ENCODE measurements around the gene CAMTA2. TPM values are rescaled to one million over a fixed set of nuclear protein-coding genes. Genes with fewer than 3 reads are reported as not detected.
A peak's percentile ranks its signal among the peaks of the same experiment; 100 is the strongest.

The CAMTA2 gene
- total RNA-seq, 4 donors from 2014 or later: 15.3 to 46.2 (median 22.5) TPM

DNA sequence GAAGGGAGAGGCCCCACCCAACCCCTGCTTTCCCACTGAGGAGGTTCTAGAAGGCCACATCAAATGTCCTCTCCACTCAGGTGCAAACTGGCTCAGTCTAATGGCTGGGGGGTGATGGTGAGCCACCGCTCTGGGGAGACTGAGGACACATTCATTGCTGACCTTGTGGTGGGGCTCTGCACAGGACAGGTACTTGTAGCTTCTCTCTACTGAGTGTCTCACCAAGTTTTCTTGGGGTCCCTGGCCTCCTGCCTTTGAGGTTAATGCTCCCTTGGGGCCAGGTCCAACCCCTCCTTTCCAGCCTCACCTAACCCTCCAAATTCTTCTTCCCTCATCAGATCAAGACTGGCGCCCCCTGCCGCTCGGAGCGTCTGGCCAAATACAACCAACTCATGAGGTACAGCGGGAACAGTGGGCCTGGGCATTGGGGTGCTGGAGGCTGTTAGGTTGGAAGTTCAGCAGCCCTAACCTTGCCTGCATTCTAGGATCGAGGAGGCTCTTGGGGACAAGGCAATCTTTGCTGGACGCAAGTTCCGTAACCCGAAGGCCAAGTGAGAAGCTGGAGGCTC, 30.9 kb downstream of the CAMTA2 start:
- Histone ChIP-seq H3K4me1 (no peaks in the 10 kb centered on the region), H3K36me3 (peaks cover 0 to 49% (median 0%) of the 10 kb centered on the region in 3 donors), H3K27me3 (no peaks in the 10 kb centered on the region), H3K27ac (no peak overlapping the region), H3K4me3 (no peak overlapping the region), H3K9me3 (no peaks in the 10 kb centered on the region)
- TF ChIP-seq EP300 (IDR thresholded peaks at IDR 0.05): no peak
- TF ChIP-seq, protein P1, sequence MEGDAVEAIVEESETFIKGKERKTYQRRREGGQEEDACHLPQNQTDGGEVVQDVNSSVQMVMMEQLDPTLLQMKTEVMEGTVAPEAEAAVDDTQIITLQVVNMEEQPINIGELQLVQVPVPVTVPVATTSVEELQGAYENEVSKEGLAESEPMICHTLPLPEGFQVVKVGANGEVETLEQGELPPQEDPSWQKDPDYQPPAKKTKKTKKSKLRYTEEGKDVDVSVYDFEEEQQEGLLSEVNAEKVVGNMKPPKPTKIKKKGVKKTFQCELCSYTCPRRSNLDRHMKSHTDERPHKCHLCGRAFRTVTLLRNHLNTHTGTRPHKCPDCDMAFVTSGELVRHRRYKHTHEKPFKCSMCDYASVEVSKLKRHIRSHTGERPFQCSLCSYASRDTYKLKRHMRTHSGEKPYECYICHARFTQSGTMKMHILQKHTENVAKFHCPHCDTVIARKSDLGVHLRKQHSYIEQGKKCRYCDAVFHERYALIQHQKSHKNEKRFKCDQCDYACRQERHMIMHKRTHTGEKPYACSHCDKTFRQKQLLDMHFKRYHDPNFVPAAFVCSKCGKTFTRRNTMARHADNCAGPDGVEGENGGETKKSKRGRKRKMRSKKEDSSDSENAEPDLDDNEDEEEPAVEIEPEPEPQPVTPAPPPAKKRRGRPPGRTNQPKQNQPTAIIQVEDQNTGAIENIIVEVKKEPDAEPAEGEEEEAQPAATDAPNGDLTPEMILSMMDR (IDR thresholded peaks at IDR 0.05): peak in 1 of 5 experiments; percentile 4
- WGBS, 2 donors: 79 to 82% methylated on average over 10 of the region's 10 CpGs
- no peak for DNase-seq (ENCODE audit: low spot score in 2 of 2)

DNA sequence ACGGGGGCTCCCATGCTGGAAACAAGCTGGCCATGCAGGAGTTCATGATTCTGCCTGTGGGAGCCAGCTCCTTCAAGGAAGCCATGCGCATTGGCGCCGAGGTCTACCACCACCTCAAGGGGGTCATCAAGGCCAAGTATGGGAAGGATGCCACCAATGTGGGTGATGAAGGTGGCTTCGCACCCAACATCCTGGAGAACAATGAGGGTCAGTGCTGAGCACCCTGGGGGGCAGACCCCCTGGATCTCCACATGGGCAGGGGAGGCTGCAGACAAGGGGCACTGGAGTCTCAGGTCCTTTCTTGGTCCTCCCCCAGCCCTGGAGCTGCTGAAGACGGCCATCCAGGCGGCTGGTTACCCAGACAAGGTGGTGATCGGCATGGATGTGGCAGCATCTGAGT, 32.4 kb downstream of the CAMTA2 start:
- Histone ChIP-seq H3K27ac (no peak overlapping the region), H3K4me3 (no peak overlapping the region), H3K36me3 (peaks cover 0 to 35% (median 0%) of the 10 kb centered on the region in 3 donors), H3K4me1 (peaks cover 0 to 13% (median 9%) of the 10 kb centered on the region in 4 donors), H3K9me3 (no peaks in the 10 kb centered on the region), H3K27me3 (no peaks in the 10 kb centered on the region)
- DNase-seq (ENCODE audit: low spot score in 2 of 2): no peak
- TF ChIP-seq, protein P1 (IDR thresholded peaks at IDR 0.05): no peak
- no peak for TF ChIP-seq POLR2A (IDR thresholded peaks at IDR 0.05)
- TF ChIP-seq EP300 (IDR thresholded peaks at IDR 0.05): no peak
- WGBS, 2 donors: 94% methylated on average over 8 of the region's 8 CpGs

- Histone ChIP-seq H3K27ac (no peak overlapping the region), H3K4me3 (no peak overlapping the region), H3K27me3 (no peaks in the 10 kb centered on the region), H3K9me3 (no peaks in the 10 kb centered on the region), H3K36me3 (peaks cover 0 to 19% (median 0%) of the 10 kb centered on the region in 3 donors), H3K4me1 (peaks cover 0 to 22% (median 11%) of the 10 kb centered on the region in 4 donors)
- no peak for DNase-seq (ENCODE audit: low spot score in 2 of 2)
- no peak for TF ChIP-seq POLR2A (IDR thresholded peaks at IDR 0.05)
- TF ChIP-seq EP300 (IDR thresholded peaks at IDR 0.05): no peak
- TF ChIP-seq, protein P1 (IDR thresholded peaks at IDR 0.05): no peak
- 76 to 77% methylated on average over 13 to 14 of the region's 14 CpGs for WGBS, 2 donors
Observed at GRCh38 chr17:4953451-4953961, 34.0 kb downstream of the CAMTA2 start.

GRCh38 chr17:4951486-4951885, 36.0 kb downstream of the CAMTA2 start:
- 80 to 92% methylated on average over 3 of the region's 3 CpGs for WGBS, 2 donors
- Histone ChIP-seq H3K27ac (no peak overlapping the region), H3K27me3 (no peaks in the 10 kb centered on the region), H3K36me3 (peaks cover 0 to 2% (median 0%) of the 10 kb centered on the region in 3 donors), H3K4me3 (no peak overlapping the region), H3K4me1 (peaks cover 0 to 28% (median 15%) of the 10 kb centered on the region in 4 donors), H3K9me3 (no peaks in the 10 kb centered on the region)
- TF ChIP-seq EP300 (IDR thresholded peaks at IDR 0.05): no peak
- TF ChIP-seq, protein P1 (IDR thresholded peaks at IDR 0.05): no peak
- TF ChIP-seq POLR2A (IDR thresholded peaks at IDR 0.05): no peak
- DNase-seq (ENCODE audit: low spot score in 2 of 2): no peak

- WGBS, 2 donors: 39 to 40% methylated on average over 7 of the region's 7 CpGs
- H3K36me3 ChIP-seq: peaks cover 0 to 9% (median 0%) of the 10 kb centered on the region in 3 donors
- H3K4me3 ChIP-seq: peak within 1 kb of the TSS; percentile 85 to 99 (median 95)
- H3K27ac ChIP-seq: peak within 1 kb of the TSS; percentile 94 to 98 (median 96)
- TF ChIP-seq EP300 (IDR thresholded peaks at IDR 0.05) (no peak), POLR2A (IDR thresholded peaks at IDR 0.05) (no peak)
- TF ChIP-seq, protein P1 (IDR thresholded peaks at IDR 0.05): no peak
- no peak for DNase-seq (ENCODE audit: low spot score in 2 of 2)
- no peaks in the 10 kb centered on the region for H3K27me3 ChIP-seq
- no peaks in the 10 kb centered on the region for H3K9me3 ChIP-seq
- peaks cover 0 to 35% (median 22%) of the 10 kb centered on the region in 4 donors for H3K4me1 ChIP-seq
Observed at GRCh38 chr17:4950746-4951204, 36.7 kb downstream of the CAMTA2 start, which contains the start of gene ENO3. Gene ENO3, plus strand, starts transcription at chr17:4951119. Its CDS starts 711 bp downstream, at chr17:4951830.

Measured in tibial nerve (tissue), 4 donors.